G401 (cell line): ENCODE results near the gene TMSB10. TPM values are rescaled to one million over a fixed set of nuclear protein-coding genes. Genes with fewer than 3 reads are reported as not detected.
"Not testable (repeated sequence)": the region's sequence is repeated elsewhere in the genome, so short reads cannot be mapped to it uniquely, and the experiment has no call there.

Experiments used
- DNase-seq: peaks from one replicate; pipeline ENCODE4 v3.0.0-alpha.2; 2015; ENCODE audit warnings: low spot score
- in situ Hi-C: cut with HindIII; loops from 2 replicates; pipeline ENCODE4 v1.10.0; 2016; ENCODE audit warnings: low sequenced_read_pairs, mixed read lengths
- total RNA-seq: library from RNA; depleted of rRNA; stranded (reverse); fragments of >200 nt; shearing (Covaris generic); gene quantifications from 2 replicates; pipeline ENCODE4 v1.2.3, GENCODE V29; 2014

Gene TMSB10
- total RNA-seq, 1 experiment from 2014 or later: 1,848 TPM

GRCh38 chr2:84897773-84898172, 7.7 kb upstream of the TMSB10 start:
- DNase-seq: no peak
- in situ Hi-C loops: no loop called here

DNA sequence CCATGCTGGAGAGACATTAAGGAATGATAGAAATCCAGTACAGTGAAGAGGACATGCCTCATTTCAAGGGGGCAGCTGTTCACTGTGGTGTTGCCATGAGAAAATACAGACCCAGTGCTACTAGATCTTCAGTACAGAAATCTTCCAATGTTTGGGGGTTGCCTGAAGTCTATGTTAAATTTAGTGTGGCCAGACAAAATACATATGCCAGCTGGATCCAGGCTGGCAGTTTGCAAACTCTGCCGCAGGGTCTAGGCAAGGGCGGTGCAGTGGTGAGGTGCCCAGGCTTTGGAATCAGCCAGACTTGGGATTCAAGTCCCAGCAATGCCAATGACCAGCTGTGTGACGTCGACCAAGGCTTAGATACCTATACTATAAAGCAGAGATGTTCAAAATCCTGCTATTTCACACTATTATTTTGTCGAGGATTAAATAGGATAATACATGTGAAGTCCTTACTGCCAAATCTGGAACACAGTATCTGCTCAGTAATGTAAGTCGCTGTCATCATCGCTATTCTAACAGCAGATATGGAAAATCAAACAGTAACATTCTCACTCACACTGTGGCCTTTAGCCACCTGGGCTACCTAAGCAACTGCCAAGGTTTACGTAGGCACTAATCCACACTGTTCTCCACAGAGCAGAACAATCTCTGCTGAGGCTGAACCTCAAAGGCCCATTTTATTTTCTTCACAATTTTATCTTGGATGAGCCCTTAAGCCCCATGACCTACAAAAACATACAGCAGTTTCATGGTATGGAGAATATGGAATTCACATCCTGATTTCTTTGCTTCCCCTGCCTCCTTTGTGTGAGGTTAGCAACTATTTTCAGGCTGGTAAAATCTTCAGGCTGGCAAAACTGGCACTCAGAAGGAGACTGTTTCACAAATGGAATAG, 5.9 kb upstream of the TMSB10 start:
- peak; percentile 41 for DNase-seq
- in situ Hi-C loops: no loop called here

GRCh38 chr2:84900971-84901370, 4.5 kb upstream of the TMSB10 start:
- in situ Hi-C loops: no loop called here

DNA sequence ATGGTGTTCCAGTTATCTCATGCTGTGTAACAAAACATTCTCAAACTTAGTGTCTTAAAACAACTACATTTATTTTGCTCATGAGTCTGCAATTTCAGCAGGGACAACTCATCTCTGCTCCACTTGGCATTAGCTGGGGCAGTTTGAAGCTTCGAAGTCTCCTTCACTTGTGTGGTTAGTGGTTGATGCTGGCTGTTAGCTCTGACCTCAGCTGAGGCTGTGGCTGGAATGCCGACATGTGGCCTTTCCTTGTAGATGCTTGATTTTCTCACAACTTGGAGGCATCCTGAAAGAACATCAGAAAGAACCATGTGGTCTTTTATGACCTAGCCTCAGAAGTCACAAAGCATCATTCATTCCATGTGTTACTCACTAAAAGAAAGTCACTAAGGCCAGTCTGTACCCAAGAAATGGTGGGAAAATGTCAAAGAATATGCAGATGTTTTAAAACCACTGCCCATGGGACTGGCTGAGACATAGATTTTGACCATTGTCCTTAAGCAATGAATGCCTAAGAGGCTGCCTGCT, 3.8 kb upstream of the TMSB10 start:
- DNase-seq: no peak
- in situ Hi-C loops: no loop called here

More at GRCh38 chr2:84900971-84901370, 4.5 kb upstream of the TMSB10 start:
- no peak for DNase-seq

DNA sequence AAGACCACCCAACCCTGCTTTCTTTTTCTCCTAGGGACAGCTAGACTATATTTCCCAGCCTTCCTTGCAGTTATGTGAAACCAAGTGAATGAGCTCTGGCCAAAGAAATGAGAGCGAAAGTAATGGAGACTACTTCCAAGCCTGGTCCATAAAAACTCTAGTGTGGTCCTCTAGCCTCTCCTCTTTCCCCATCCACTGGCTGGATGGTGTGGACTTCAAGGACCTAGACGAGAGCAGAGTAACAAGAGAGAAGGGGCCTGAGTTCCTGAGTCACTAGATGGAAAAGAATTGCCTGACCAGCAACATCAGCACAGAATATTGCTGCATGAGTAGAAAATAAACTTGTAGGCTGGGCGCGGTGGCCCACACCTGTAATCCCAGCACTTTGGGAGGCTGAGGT, 2.9 kb upstream of the TMSB10 start:
- DNase-seq: no peak
- in situ Hi-C loops: no loop called here

GRCh38 chr2:84904151-84904550, 1.3 kb upstream of the TMSB10 start:
- no peak for DNase-seq

DNA sequence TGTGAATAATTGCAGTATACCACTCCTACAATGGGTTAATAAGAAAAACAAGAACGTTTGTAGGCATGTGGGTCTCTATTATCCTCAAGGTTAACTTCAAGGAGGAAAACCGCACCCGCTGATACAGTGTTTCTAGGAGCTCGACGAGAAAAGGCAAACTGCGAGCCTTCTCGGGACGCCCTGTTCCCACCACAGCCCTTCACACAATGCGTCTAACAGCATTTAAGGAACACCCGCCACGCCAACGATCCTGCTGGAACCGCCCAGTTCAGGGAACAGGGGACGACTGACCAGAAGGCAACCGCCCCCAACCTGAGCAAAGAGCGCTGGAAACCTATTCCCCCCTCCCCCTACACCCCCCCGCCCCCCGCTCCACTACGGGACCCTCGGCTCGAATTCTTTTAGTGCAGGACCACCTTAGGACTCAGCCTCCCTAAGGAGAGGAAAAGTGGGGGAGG, 710 bp upstream of the TMSB10 start:
- peak; percentile 56 for DNase-seq
- in situ Hi-C loops: no loop called here

More at GRCh38 chr2:84904151-84904550, 1.3 kb upstream of the TMSB10 start:
- in situ Hi-C loops: no loop called here

- in situ Hi-C loops: no loop called here
- no peak for DNase-seq
Measured at GRCh38 chr2:84906108-84906899, 848 bp downstream of the TMSB10 start.

DNA sequence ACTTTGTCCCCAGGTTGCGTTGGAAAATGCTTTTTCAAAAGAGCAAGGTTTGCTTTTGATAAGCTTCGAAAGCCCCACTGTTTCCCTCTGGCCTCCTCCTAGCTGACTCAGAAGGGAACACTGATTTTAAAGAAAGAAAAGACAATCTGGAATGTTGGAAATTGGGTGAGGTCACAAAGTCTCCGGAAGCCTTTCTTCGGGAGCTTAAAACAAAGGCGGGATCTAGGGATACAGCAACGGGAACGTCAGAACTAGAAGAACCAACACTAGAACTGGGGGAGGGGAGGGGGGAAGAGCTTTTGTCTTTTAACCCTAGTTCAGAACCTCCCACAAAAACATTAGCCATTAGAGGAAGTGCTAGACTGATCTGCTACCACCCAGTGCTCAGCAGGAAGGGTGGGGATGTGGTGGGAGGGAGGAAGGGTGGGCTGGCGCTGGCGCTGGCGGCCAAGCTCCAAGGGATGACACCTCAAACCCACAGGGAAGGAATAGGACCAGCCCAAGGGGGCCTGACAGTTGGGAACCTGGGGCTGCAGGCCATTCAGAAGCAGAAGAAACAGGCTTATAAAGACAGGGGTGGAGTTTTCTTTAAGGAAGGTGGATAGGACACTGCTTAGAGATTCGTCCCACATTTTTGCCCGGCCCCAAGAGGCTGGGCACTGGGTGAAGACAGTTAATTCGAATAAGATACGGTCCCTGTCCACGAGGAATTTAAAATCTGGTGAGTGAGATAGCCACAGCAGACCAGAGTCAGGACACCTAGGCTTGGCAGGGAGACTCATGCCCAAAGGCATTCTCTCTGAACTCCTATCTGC, 1.7 kb downstream of the TMSB10 start:
- DNase-seq: peak; percentile 42
- in situ Hi-C loops: no loop called here

DNA sequence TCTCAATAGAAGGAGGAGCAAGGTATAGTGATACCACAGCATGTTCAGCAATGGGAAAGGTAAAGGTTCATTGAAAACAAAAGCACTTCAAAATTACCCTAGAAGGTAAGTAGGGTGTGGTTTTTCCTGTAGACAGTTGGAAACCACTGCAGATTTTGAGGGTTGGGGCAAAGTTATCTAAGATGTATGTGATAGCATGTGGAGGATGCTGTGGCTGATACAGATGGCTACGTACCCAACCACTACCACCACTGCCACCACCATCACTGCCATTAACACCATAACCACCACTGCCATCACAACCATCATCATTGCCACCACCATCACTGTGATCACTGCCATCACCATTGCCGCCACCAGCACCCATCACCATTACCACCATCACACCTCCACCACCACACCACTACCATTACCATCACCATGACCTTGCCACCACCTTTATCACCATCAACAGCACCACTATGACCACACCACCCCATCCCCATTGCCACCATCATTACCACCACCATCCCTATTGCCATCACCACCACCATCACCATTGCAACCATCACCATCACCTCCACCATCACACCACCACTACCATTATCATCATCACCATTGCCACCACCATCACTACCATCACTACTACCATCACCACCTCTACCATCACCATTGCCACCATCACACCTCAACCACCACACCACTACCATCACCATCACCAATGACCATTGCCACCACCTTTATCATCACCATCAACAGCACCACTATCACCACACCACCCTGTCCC, 3.7 kb downstream of the TMSB10 start:
- no peak for DNase-seq
- in situ Hi-C loops: no loop called here

DNA sequence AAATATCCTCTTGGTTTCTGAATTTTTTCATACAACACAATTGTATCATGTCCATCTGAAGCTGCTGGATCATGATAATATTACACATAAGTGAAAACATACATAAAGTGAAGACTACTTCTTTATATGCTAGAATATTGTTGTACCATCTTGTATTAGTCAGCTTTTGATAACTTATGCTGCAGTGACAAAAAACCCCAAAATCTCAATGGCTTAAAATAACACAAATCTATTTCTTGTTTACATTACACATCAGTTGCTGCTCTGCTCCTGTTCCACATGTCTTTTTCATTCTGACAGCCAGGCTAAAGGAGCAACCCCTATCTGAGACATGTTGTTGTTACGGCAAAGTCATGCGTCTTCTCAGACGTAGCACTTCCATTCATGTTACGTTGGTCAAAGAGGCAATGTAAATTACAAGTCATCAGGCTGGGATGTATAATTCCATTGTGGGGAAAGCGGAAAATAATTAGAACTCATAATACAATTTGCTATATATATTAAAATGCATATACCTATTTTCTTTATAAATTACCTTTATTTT, 5.8 kb downstream of the TMSB10 start:
- DNase-seq: no peak
- in situ Hi-C loops: no loop called here

DNA sequence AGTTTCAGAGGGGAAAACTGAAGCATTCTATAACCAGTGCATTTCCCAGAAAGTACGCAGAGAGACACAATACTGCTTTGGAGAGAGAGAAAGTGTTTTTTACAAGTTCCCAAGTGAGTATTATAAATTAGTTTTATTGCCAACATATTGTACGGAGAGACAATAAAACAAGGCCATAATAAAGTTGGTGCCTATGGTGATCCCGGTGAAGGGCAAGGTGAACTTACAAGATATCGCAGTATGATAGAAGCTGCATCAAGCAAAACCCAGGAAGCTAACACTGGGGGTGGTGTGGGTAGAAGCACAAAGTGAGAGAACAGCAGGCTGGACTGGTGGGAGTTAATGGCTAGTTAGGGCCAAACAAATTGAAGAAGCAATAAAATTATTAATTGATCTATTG, 7.5 kb downstream of the TMSB10 start:
- in situ Hi-C loops: no loop called here
- no peak for DNase-seq

DNA sequence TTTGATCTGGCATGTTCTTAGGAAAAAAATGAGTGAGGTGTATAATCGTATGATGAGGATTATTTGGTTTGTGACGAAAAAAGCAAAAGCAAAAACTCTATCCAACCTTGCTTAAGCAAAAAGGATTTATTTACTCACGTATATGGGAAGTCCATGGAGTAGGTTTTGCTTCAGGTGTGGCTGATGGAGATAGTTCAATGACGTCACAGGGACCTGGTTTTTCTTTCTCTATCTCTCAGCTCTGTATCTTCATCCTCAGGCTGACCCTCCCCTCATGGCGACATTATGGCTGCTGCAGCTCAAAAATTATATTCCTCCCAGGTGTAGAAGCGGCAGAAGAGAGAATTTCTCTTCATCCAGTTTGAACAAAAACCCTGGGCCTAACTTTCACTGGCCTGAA, 8.9 kb downstream of the TMSB10 start:
- in situ Hi-C loops: no loop called here
- DNase-seq: no peak

DNA sequence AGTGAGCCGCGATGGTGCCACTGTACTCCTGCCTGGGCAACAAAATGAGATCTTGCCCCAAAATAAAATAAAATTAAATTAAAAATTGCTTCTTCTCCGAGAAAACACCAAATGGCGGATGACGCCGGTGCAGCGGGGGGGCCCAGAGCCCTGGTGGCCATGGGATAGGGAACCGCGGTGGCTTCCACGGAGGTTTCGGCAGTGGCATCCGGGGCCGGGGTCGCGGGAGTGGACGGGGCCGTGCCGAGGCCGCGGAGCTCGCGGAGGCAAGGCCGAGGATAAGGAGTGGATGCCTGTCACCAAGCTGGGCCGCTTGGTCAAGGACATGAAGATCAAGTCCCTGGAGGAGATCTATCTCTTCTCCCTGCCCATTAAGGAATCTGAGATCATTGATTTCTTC, 10.2 kb downstream of the TMSB10 start:
- DNase-seq, in situ Hi-C loops: not testable (repeated sequence)

GRCh38 chr2:84917821-84918220, 12.4 kb downstream of the TMSB10 start:
- in situ Hi-C loops, DNase-seq: not testable (repeated sequence)

DNA sequence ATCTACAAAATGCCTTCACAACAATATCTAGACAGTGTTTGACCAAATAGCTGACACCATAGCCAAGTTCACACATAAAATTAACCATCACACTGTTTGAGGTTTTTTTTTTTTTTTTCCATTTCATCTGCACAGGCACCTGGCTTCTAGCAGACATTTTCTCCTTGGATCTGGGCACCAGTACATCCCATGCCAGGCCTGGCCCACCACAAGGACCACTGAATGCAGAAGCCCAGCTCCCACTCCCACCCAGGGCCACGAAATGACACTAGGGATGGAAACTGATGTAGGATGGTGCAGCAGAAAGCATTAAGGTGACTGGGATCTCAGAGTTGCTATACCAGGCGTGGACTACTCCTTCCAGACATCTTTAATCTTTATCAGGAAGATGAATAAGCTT, 13.0 kb downstream of the TMSB10 start:
- in situ Hi-C loops: no loop called here
- no peak for DNase-seq

- in situ Hi-C loops: no loop called here
- DNase-seq: no peak
Measured at GRCh38 chr2:84919885-84920580, 14.6 kb downstream of the TMSB10 start.

GRCh38 chr2:84923009-84923408, 17.6 kb downstream of the TMSB10 start:
- in situ Hi-C loops: no loop called here
- DNase-seq: no peak
